K562 (cell line): ENCODE results near the gene ZNF749. TPM values are rescaled to one million over a fixed set of nuclear protein-coding genes. Genes with fewer than 3 reads are reported as not detected.

Experiments used
- BCL6 ChIP-seq: fragments of 250-450 bp; sonication (Bioruptor Pico); IDR thresholded peaks from 2 replicates; pipeline ENCODE4 v1.4.0; 2020
- CBFB ChIP-seq: sonication (generic); formaldehyde crosslinking; IDR thresholded peaks from 2 replicates; pipeline ENCODE4 v1.4.0; 2020; ENCODE audit warnings: mild to moderate bottlenecking, missing genetic modification reagents
- KDM1A ChIP-seq, 2 experiments: fragments of 450-650 bp; IDR thresholded peaks; 2 replicates each; pipeline ENCODE4 v1.6.1; 2016; ENCODE audit warnings: mild to moderate bottlenecking in 2 of 2
- MECOM ChIP-seq: fragments of 250-450 bp; sonication (Bioruptor Pico); IDR thresholded peaks from 2 replicates; pipeline ENCODE4 v1.8.0; 2022; ENCODE audit warnings: inconsistent platforms
- MEF2D ChIP-seq: conservative IDR thresholded peaks from 2 replicates; pipeline ENCODE4 v1.6.1; 2016; ENCODE audit warnings: low read depth, missing genetic modification characterization, missing compliant biosample characterization
- MEIS2 ChIP-seq: fragments of 450-650 bp; IDR thresholded peaks from 2 replicates; pipeline ENCODE4 v1.6.1; 2014; ENCODE audit warnings: mild to moderate bottlenecking; ENCODE audit not compliant: partially characterized antibody
- NCOA1 ChIP-seq: fragments of 450-650 bp; IDR thresholded peaks from 2 replicates; pipeline ENCODE4 v1.6.1; 2016; ENCODE audit warnings: low read depth
- POLR2B ChIP-seq: fragments of 450-650 bp; IDR thresholded peaks from 2 replicates; pipeline ENCODE4 v1.6.1; 2018; ENCODE audit warnings: low read depth; ENCODE audit not compliant: partially characterized antibody
- SNIP1 ChIP-seq: fragments of 450-650 bp; IDR thresholded peaks from 2 replicates; pipeline ENCODE4 v1.7.1; 2017; ENCODE audit warnings: low read depth, mild to moderate bottlenecking
- SUPT5H ChIP-seq: fragments of 450-650 bp; IDR thresholded peaks from 2 replicates; pipeline ENCODE4 v1.6.1; 2016
- TBP ChIP-seq: optimal IDR thresholded peaks from 2 replicates; pipeline ENCODE3; 2011; ENCODE audit warnings: low read depth, low read length, improper control_type of control experiment
- ZFX ChIP-seq: sonication (generic); formaldehyde crosslinking; IDR thresholded peaks from 2 replicates; pipeline ENCODE4 v1.8.0; 2022; ENCODE audit warnings: mild to moderate bottlenecking, missing genetic modification reagents, moderate library complexity
- ZNF23 ChIP-seq: fragments of 250-450 bp; sonication (Bioruptor Pico); IDR thresholded peaks from 2 replicates; pipeline ENCODE4 v1.4.0; 2020; ENCODE audit warnings: mild to moderate bottlenecking
- polyA plus RNA-seq, 8 experiments: library from polyadenylated mRNA; depleted of rRNA in 4 of 8; stranded (reverse) in 5 of 8; unstranded in 3 of 8; fragments of >200 nt; fragmentation: Nextera tagmentation in 2 of 8; fragmentation: Illumina TruSeq in 1 of 8; extraction: Ambion mirVana in 2 of 8; extraction: Trizol in 1 of 8; gene quantifications; 2 replicates each; pipeline versions ENCODE4 v1.2.1 to v1.2.3, GENCODE V29; 2011 to 2014; ENCODE audit warnings: inconsistent platforms in 1 of 8, missing spikeins in 1 of 8
- total RNA-seq, 7 experiments: library from RNA; depleted of rRNA in 6 of 7; stranded (reverse); fragments of >200 nt in 6 of 7; fragmentation: Illumina TruSeq in 2 of 7; extraction: Trizol in 2 of 7; gene quantifications; 2 replicates each; pipeline versions ENCODE4 v1.2.1 to v1.2.3, GENCODE V29; 2011 to 2021; ENCODE audit warnings: low replicate concordance in 1 of 7
- TF ChIP-seq, protein P1 (sequence below), 2 experiments: fragments of 450-650 bp; IDR thresholded peaks; 2 replicates each; pipeline ENCODE4 v1.6.1; 2016
- TF ChIP-seq, protein P2 (sequence below): sonication (generic); formaldehyde crosslinking; IDR thresholded peaks from 2 replicates; pipeline ENCODE4 v1.8.1; 2022; ENCODE audit warnings: missing genetic modification reagents
- TF ChIP-seq, protein P3 (sequence below): sonication (generic); formaldehyde crosslinking; IDR thresholded peaks from 2 replicates; pipeline ENCODE4 v1.8.0; 2022; ENCODE audit warnings: missing genetic modification reagents, mild to moderate bottlenecking, moderate library complexity, borderline replicate concordance

The ZNF749 gene
- total and polyA plus RNA-seq, 9 of the 15 experiments (the other 6 are each of a cell fraction or from before 2014, with no cell fraction given) = 5.3 to 33.2 (median 15.0) TPM

DNA sequence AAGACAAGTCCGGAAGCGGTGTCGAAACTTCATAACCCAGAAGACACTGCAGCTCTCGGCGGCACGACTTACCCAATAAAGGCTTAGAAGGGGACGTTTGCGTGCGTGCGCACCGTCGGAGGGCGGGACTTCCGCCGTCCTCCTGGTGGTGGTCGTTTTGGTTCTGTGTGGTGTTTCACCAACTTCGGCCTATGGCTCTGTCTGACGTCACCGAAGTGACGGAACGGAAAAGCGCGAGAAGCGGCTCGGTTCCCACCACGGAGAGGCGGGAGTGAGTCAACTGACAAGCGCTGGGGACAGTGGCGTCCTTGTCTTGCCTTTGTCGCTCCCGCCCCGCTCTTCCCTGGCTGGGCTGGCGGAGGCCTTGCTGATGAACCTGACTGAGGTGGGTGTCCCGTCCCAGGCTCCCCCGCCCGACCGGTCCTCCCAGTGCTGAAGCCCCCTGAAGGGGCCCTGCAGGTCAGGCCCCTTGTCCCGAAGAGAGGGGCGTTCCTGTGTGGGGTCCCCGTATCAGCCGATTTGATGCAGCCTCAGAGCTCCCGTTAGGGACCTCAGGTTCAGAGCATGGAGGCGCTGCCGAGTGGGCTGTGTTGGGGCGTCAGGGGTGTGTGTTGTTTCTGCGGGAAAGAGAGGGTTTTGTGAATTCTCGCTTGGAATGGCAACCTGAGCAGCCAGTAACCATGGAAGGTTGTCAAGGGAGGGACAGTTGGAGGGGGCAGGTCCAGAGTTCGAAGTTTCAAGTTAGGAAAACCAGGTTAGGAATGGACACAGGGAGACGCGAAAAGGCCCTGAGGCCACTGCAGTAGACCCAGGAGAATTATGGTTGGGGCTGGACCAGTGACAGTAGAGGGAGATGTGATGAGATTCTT, 45.2 kb upstream of the ZNF749 start, which contains the start of gene ZNF548 (continued):
- TF ChIP-seq KDM1A (IDR thresholded peaks at IDR 0.05) (no peak), CBFB (peak; percentile 67; the same call in 1 of the 2 replicates), ZFX (peak; percentile 87), POLR2B (peak; percentile 39), SNIP1 (no peak), MEF2D (no peak), SUPT5H (peak; percentile 43; the same call in 1 of the 2 replicates), MEIS2 (peak; percentile 53), MECOM (CRISPR knock-in tag) (no peak), NCOA1 (peak; percentile 90), TBP (no peak), BCL6 (CRISPR knock-in tag) (no peak), ZNF23 (CRISPR knock-in tag) (no peak)
- TF ChIP-seq, protein P1, sequence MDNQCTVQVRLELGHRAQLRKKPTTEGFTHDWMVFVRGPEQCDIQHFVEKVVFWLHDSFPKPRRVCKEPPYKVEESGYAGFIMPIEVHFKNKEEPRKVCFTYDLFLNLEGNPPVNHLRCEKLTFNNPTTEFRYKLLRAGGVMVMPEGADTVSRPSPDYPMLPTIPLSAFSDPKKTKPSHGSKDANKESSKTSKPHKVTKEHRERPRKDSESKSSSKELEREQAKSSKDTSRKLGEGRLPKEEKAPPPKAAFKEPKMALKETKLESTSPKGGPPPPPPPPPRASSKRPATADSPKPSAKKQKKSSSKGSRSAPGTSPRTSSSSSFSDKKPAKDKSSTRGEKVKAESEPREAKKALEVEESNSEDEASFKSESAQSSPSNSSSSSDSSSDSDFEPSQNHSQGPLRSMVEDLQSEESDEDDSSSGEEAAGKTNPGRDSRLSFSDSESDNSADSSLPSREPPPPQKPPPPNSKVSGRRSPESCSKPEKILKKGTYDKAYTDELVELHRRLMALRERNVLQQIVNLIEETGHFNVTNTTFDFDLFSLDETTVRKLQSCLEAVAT (IDR thresholded peaks at IDR 0.05) = peak in 1 of 2 experiments; percentile 27; a peak in 1 of 4 replicates
- TF ChIP-seq, protein P2, sequence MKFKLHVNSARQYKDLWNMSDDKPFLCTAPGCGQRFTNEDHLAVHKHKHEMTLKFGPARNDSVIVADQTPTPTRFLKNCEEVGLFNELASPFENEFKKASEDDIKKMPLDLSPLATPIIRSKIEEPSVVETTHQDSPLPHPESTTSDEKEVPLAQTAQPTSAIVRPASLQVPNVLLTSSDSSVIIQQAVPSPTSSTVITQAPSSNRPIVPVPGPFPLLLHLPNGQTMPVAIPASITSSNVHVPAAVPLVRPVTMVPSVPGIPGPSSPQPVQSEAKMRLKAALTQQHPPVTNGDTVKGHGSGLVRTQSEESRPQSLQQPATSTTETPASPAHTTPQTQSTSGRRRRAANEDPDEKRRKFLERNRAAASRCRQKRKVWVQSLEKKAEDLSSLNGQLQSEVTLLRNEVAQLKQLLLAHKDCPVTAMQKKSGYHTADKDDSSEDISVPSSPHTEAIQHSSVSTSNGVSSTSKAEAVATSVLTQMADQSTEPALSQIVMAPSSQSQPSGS = peak; percentile 74; the same call in 1 of the 2 replicates
- TF ChIP-seq, protein P3, sequence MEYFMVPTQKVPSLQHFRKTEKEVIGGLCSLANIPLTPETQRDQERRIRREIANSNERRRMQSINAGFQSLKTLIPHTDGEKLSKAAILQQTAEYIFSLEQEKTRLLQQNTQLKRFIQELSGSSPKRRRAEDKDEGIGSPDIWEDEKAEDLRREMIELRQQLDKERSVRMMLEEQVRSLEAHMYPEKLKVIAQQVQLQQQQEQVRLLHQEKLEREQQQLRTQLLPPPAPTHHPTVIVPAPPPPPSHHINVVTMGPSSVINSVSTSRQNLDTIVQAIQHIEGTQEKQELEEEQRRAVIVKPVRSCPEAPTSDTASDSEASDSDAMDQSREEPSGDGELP (CRISPR knock-in tag) = peak; percentile 75; the same call in 1 of the 2 replicates
